HuH-7.5 (cell line): ENCODE data around the gene CARNS1.

Experiments
- DNase-seq: peaks from one replicate; pipeline ENCODE4 v3.0.0; 2011; ENCODE audit warnings: low spot score

CARNS1 gene

GRCh38 chr11:67375320-67376055, 40.0 kb upstream of the CARNS1 start:
- DNase-seq, result no peak

GRCh38 chr11:67376063-67376820, 39.2 kb upstream of the CARNS1 start:
- no peak for DNase-seq

DNA sequence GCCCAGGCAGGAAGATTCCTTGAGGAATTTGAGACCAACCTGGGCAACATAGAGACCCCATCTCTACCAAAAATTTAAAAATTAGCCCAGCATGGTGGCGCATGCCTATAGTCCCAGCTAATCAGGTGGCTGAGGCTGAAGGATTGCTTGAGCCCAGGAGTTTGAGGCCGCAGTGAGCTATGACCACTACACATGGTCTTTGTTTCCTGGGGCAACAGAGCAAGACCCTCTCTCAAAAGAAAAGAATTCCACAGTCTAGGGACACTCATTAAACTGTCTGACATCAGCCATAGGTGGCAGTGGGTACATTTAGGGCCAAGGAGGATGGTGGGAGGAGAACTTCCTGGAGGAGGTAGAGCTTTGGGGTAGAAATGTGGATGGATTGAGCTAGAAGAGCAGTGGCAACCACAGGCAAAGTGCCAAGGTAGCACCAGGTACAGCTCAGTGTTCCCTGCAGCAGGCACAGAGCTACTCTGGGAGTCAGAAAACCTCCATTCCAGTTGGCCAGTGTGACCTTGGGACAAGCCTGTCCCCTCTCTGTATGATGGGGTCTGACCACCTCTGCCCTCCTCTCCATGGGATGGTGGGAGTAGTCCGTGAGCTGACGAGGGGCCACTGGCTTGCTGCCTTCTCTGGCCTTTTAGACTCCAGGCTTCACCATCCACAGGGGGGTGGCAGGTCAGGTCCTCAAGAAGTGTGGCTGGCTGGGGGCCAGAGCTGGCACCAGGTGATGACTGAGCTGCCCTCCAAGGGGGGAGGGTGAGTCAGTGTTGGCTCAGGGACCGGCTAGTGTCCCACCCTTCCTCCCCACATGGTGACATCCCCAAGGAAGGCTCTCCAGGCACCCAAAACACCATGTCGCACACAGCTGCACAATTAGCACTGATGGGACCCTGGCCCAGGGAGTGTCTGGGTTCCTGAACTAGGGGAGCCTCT, 38.3 kb upstream of the CARNS1 start:
- DNase-seq, result no peak

GRCh38 chr11:67378544-67378943, 36.9 kb upstream of the CARNS1 start:
- DNase-seq, result no peak

DNA sequence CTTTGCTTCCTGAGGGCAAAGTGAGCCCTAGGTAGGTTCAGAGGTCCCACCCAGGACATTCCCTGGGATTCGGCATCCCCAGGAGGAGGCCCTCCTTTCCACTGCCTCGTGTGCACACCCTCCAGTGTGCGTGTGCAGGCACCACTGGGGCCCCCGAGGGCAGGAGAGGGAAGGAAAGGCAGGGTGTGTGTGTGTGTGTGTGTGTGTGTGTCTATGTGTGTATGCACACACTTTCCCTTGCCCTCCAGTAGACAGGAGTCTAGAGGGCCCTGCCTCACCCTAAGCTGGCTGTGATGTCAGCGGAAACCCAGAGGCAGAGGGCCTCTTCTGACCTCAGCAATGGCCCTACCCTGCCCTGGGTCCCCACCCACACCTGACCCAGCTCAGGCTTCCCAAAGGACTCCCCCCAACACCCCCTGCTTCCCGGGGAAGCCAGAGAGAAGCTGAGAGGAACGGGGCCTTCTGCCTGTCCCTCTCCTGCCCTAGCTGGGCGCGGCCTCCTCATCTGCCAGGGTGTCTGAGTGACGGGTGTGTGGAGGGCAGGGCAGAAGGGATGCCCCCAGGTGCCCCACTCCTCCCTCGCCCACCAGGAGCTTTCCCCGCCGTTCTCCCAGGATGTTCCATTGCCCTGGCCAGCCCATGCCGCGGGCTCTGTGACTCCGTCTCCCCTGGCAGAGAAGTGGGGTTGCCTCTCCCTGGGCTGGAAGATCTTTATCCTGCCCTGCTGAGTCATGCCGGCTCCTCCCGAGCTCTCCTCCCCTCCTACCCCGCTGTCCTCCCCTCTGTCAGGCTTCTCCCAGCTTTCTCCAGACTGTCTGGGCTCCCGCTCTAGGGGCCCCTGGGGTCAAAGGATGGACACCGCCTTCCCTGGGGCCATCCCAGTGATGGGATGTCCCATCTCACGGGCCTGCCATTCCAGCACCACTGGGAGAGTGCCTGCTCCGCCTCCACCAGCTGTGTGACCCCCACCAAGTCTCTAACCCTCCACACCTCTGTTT, 36.1 kb upstream of the CARNS1 start:
- DNase-seq, result no peak

DNA sequence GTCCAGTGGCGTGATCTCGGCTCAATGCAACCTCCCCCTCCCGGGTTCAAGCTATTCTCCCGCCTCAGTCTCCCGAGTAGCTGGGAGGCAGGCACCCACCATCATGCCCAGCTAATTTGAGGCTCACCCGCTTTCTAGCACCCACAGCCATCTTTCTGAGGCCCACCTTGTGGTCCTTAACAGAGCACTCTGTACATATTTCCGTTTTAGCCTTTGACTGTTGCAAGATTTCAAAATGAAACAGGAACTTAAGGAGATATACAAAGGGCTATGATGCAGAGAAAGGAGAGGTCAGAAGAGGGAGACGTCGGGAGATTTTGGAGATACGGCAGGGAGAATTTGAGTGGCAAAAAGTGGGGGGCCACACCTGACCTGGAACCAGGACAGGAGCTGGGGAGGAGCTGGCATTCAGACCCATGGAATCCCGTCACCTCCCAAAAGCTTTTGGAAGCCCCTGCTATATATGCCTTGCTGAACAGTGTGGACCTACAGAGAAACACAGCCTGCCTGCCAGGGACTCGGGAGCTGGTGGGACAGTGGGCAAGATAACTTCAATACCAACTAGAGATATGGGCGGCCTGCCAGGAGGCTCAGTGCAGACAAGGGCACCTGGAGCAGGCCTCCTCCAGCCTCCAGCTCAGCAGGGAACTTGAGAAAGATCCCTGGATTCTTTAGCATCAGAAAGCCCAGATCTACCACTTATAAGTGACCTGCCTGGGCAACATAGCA, 34.1 kb upstream of the CARNS1 start:
- DNase-seq, result no peak

DNA sequence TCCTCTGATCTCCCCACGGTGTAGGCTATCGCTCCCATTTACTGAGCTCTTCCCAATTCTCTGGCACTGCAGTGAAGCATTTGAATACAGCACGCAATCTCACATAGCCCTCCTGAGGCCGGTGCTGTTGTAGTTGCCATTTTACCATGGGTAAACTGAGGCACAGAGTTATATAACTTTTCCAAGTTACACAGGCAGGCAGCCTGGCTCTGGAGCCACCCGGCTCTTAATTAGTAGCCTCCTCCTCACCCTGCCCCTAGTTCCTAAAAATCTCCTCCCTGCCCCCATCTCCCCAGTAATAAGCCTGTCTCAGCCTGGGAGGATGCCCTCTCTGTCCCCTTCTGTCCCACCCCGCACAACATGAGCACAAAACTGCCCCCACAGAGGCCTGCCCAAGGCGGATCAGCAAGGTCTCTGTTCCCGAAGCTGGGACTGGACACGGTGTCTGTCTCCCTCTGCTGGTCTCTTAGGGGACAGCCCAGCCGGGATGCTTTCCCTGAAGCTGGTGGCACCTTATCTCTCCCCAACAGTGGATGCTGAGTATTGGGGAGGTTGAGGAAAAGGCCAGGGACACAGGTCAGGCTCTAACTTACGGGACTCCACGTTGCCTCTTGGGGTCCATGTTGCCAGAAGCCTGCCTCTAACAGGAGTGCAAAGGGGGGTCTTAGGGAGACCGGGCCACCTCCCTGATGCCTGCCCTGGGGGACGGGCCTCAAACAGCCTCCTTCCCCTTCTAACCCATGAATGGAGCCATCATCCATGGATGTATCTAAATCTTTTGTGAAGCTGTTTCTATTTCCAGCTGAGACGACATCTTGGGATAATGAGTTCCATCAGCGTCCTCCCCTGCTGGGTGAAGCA, 33.0 kb upstream of the CARNS1 start:
- peak; percentile 97 for DNase-seq

- DNase-seq, result no peak
Observed at GRCh38 chr11:67384851-67385366, 30.6 kb upstream of the CARNS1 start.

GRCh38 chr11:67387069-67387468, 28.4 kb upstream of the CARNS1 start:
- DNase-seq, result no peak

DNA sequence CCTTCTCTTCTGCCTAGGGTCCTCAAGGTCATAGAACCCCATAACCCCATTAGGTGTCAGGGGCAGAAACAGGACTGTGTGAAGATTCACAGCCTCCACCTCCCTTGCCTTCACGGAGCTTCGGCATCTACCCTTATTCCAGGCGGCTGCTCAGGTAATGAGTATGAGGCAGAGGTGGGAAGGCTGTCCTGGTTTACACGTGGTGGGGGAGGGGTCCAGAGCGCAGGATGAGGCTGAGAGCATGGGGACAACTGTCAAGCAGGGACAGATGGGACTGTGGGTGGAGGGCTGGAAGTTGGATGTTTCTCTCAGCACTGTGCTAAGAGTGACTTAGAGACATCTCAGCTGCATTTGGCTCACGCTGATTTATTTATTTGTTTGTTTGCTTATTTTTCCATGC, 28.0 kb upstream of the CARNS1 start:
- no peak for DNase-seq

DNA sequence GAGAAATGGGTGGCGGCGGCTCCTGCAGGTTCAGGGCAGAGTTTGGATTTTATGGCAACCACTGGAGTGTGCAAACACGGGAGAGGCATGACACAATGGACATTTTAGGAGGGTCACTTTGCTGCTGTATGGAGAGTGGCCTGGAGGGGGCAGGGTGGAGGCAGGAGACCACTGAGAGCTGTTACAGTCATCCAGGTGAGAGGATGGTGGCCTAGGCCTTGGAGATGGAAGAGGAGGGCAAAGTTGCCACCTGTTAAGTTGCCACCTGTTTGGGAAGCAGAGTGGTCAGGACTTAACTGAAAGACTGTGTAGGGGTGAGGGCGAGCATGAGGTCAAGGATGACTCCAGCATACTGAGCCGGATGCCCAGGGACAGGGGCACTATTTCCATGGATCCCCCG, 26.0 kb upstream of the CARNS1 start:
- peak; percentile 99 for DNase-seq

DNA sequence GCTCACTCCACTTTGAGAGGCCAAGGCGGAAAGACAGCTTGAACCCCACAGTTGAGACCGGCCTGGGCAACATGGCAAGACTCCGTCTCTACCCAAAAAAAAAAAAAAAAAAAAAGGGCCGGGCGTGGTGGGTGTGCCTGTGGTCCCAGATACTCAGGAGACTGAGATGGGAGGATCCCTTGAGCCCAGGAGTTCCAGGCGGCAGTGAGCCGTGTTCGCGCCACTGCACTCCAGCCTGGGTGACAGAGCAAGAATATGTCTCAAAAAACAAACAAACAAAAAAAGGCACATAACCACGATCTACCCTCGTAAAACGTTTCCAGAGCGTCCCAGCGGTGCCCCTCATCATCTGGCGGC, 24.6 kb upstream of the CARNS1 start:
- DNase-seq, result no peak

DNA sequence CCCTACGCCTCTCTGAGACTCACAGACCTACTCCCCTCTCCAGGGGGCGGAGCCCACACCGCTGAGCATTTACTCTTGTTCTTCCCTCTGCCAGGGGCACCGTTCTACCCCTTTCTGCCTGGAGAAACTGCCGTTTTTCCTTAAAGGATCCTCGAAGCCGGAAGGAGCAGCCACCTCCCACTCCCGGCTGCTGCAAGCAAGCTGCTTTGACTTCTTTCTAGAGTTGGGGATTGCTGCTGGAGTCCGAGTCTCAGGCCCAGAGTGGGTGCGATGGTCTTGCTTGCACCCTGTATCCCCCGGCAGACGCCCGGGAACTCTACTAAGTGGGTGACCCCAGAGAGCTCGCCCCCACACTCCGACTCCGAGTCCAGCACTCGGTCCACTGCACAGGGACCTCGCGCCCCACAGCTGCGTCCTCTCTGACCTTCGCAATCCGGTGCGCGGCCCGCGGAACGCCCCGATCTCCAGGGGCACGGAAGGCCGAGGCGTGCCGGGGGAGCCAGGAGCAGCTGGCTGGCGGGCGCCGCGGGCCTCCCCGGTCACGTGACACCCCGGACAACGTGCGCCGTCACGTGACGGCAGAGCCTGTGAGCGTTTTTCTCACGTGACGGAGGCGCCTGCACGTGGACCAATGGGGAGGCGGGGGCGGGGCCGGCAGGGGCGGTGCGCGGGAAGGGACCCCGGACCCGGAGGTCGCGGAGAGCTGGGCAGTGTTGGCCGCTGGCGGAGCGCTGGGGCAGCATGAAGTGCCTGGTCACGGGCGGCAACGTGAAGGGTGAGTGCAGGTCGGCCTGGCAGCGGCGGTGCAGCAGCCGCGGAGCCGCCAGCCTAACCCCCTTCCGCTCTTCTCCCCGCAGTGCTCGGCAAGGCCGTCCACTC, 23.9 kb upstream of the CARNS1 start, which contains the start of gene RAD9A:
TSS of gene RAD9A (plus strand) at position 683 of the 879 bp plus-strand sequence. CDS start at position 742, 59 bp downstream.
- peak; percentile 100 for DNase-seq

DNA sequence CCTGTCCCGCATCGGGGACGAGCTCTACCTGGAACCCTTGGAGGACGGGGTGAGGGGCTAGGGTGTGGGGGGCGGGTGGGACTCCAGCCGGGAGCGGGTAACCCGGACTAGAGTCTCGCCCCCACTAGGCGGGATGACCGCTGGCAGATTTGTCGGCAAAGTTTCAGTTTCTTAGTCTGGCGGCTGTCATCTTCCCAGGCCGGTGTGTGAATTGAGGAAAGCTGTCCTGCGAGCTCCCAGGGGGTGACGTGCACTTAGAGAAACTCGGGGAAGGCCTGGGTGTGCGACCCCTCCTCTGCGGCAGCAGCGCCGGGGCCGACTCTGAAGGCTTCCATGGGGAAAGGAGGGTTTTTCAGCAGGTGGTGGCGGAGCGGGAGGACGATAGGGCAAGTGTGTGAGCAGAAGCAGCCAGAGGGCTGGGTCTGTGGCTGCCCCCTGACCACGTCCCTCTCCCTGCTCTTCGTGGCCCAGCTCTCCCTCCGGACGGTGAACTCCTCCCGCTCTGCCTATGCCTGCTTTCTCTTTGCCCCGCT, 23.2 kb upstream of the CARNS1 start:
- no peak for DNase-seq

- DNase-seq, result no peak
Observed at GRCh38 chr11:67393437-67393836, 22.0 kb upstream of the CARNS1 start.

DNA sequence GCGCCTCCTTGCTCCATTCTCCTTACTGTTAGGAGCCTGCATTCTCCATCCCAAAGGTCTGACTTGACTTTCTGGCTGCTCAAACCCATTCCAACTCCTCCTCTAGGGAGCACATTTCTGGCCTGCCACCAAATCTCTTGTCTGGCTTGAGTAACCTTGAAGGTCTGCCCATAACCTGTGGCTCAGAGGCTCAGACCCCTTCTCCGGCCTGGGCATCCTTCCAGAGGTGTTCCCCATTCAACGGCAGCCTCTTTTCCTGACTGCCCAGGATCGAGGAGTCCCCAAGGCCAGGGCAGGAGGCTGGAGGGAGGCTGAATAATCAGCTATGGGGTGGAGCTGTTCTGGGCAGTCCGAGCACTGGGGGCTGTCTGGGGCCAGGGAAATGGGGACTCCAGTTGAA, 21.5 kb upstream of the CARNS1 start:
- no peak for DNase-seq

DNA sequence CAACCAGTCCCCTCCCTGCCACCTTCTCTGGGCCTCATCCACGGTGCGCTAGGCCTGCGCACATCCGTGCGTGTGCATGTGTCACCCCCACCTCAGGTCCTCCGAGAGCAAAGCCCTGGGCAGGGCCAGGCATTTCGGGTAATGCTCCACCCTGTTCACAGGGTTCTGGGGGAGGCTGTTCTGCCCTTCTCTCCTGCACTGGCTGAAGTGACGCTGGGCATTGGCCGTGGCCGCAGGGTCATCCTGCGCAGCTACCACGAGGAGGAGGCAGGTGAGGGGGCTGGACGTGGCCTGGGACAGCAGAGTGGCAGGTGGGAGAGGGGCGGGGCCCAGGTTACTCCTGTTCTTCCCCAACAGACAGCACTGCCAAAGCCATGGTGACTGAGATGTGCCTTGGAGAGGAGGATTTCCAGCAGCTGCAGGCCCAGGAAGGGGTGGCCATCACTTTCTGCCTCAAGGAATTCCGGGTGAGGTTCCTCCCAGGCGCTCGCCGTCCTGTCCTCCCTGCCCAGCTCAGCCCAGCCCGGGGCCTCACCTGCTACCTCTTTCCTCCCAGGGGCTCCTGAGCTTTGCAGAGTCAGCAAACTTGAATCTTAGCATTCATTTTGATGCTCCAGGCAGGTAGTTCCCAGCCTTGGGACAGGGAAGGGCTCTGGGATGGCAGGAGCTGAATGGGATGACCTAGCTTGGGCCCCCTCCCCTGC, 19.8 kb upstream of the CARNS1 start:
- no peak for DNase-seq

DNA sequence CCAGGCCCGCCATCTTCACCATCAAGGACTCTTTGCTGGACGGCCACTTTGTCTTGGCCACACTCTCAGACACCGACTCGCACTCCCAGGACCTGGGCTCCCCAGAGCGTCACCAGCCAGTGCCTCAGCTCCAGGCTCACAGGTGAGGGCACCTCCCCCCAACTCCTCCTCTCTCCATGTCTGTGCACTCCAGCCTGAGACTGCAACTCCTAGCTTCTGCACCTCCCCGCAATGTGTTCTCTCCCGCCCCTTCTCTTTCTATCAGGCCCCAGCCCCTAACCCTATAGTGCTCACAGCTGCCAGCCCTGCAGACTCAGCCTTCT, 19.3 kb upstream of the CARNS1 start:
- no peak for DNase-seq
